OCI-LY3 (cell line): ENCODE results near the gene ASAP2.

Source experiments
- H2AFZ ChIP-seq: fragments of 200-600, 300-600 bp; shearing (Covaris generic); 2 replicates; pipeline ENCODE4 v1.6.0; 2014; ENCODE audit warnings: antibody characterized with exemption, low read depth, low read length
- H3K27ac ChIP-seq: fragments of 200-600, 300-600 bp; sonication (generic); 2 replicates; pipeline ENCODE4 v1.5.1; 2014; ENCODE audit warnings: mild to moderate bottlenecking, low read length, moderate library complexity, mixed read lengths
- H3K27me3 ChIP-seq: fragments of 200-600, 300-600 bp; sonication (generic); 2 replicates; pipeline ENCODE4 v1.6.1; 2014; ENCODE audit warnings: low read depth, low read length, mixed read lengths
- H3K36me3 ChIP-seq: fragments of 200-600, 300-600 bp; sonication (generic); replicated peaks from 2 replicates; pipeline ENCODE3; 2014; ENCODE audit warnings: low read depth, low read length, mixed read lengths
- H3K4me1 ChIP-seq: fragments of 300-600, 200-600 bp; sonication (generic); 2 replicates; pipeline ENCODE4 v1.6.1; 2014; ENCODE audit warnings: low read length, mixed read lengths
- H3K4me2 ChIP-seq: fragments of 200-600, 300-600 bp; sonication (generic); 2 replicates; pipeline ENCODE4 v1.6.1; 2014; ENCODE audit warnings: low read length, mixed read lengths
- H3K4me3 ChIP-seq: fragments of 300-600, 200-600 bp; sonication (generic); 2 replicates; pipeline ENCODE4 v1.5.1; 2014; ENCODE audit warnings: antibody characterized with exemption, mild to moderate bottlenecking, low read length, moderate library complexity
- H3K79me2 ChIP-seq: fragments of 300-600, 200-600 bp; shearing (Covaris generic); 2 replicates; pipeline ENCODE4 v1.6.1; 2014; ENCODE audit warnings: mild to moderate bottlenecking, low read length, mixed read lengths
- H3K9ac ChIP-seq: fragments of 300-600, 200-600 bp; shearing (Covaris generic); 2 replicates; pipeline ENCODE4 v1.6.0; 2014; ENCODE audit warnings: mild to moderate bottlenecking, low read length, moderate library complexity
- H3K9me3 ChIP-seq: fragments of 200-600, 300-600 bp; shearing (Covaris generic); 2 replicates; pipeline ENCODE4 v1.6.1; 2014; ENCODE audit warnings: low read length, mixed read lengths; ENCODE audit not compliant: insufficient read depth
- H4K20me1 ChIP-seq: fragments of 200-600, 300-600 bp; sonication (generic); 2 replicates; pipeline ENCODE4 v1.6.1; 2016; ENCODE audit warnings: low read length, mixed read lengths; ENCODE audit not compliant: insufficient read depth
- EZH2phosphoT487 ChIP-seq: fragments of 200-600 bp; shearing (Covaris generic); IDR thresholded peaks from 2 replicates; pipeline ENCODE4 v1.6.1; 2018; ENCODE audit warnings: antibody characterized with exemption, mixed run types, low read depth
- TF ChIP-seq, protein P1 (sequence below): fragments of 200-600, 300-600 bp; sonication (generic); IDR thresholded peaks from 2 replicates; pipeline ENCODE4 v1.5.1; 2014; ENCODE audit warnings: antibody characterized with exemption, low read length, low read depth

The ASAP2 gene

DNA sequence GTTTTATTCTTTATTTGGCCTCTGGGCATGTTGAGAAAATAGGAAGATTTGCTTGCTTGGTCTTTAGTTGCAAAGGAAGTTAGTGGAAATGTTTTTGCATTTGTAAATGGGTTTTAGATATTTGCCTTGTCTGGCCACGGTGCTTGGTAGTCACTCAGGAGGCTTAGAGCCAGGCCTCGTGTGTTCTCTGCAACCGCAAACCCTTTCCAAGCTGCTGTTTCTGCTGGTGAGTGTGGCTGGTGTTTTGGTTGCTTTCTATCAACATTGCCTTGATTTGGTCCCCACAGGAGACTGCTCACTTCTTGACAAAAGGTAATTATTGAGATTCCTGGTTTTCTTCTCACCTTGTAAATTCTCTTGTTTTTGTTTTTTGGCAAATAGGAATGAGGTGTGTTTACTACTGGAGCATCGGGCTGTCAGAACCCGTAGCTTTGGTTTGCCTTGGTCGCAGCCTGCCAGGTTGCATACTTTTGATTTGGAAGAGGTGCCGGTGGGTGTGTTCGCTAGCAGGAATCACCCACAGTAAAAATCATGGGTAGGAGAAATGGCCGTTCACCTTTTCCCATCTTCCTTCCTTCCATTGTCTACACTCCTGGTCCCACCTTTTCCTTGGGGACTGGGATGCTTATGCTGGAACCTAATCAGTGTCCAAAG lies 15.8 kb downstream of the ASAP2 start:
- TF ChIP-seq, protein P1, sequence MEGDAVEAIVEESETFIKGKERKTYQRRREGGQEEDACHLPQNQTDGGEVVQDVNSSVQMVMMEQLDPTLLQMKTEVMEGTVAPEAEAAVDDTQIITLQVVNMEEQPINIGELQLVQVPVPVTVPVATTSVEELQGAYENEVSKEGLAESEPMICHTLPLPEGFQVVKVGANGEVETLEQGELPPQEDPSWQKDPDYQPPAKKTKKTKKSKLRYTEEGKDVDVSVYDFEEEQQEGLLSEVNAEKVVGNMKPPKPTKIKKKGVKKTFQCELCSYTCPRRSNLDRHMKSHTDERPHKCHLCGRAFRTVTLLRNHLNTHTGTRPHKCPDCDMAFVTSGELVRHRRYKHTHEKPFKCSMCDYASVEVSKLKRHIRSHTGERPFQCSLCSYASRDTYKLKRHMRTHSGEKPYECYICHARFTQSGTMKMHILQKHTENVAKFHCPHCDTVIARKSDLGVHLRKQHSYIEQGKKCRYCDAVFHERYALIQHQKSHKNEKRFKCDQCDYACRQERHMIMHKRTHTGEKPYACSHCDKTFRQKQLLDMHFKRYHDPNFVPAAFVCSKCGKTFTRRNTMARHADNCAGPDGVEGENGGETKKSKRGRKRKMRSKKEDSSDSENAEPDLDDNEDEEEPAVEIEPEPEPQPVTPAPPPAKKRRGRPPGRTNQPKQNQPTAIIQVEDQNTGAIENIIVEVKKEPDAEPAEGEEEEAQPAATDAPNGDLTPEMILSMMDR, result no peak
- TF ChIP-seq EZH2phosphoT487, result no peak
- H3K4me3 ChIP-seq, result no peak overlapping the region
- no peaks in the 10 kb centered on the region for H3K79me2 ChIP-seq
- H3K27ac ChIP-seq, result no peak overlapping the region
- H4K20me1 ChIP-seq, result no peaks in the 10 kb centered on the region
- peaks cover 18% of the 10 kb centered on the region for H3K27me3 ChIP-seq
- H3K9ac ChIP-seq, result no peak overlapping the region
- no peaks in the 10 kb centered on the region for H3K4me1 ChIP-seq
- H3K4me2 ChIP-seq, result no peak overlapping the region
- no peak overlapping the region for H2AFZ ChIP-seq
- H3K36me3 ChIP-seq, result no peaks in the 10 kb centered on the region
- H3K9me3 ChIP-seq, result no peaks in the 10 kb centered on the region

DNA sequence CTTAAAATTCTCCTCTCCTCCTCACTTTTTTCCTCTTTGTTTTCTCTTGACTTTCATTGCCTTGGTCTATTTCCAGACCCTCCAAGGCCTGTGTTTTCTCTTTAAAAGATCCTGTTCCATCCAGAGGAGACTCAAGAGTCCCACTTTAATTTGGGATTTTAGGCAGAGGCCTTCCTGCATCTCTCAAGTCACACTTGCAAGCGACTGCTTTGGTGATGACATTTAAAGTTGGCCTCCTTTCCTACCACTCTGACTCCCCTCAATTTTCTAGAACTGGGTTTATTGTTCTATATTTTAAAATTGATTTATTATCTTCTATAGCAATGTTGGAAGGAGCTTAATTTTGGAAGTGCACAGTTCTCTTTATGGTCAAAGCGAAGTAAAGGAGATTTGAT lies 16.3 kb downstream of the ASAP2 start:
- H3K79me2 ChIP-seq, result no peaks in the 10 kb centered on the region

DNA sequence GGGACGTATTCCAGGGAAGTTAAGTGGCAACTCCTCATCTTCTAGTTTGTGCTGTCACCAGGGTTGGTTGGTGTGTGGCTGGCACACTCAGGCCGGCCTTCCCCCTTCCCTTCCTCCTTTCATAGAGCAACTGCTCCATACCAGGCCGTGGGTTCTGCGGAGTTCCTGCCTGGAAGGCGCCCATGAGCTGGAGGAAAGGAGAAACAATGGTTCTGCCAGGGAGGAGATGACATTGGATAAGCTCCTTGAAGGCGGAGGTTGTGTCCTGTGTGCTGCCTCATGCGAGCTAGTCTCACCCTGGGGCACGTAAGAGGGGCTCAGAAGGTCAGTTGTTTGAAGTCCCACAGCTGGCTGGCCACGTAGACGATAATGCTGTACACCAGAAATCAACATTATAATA lies 19.2 kb downstream of the ASAP2 start:
- H3K36me3 ChIP-seq, result no peaks in the 10 kb centered on the region
- H3K9ac ChIP-seq, result no peak overlapping the region
- H3K79me2 ChIP-seq, result no peaks in the 10 kb centered on the region
- no peak overlapping the region for H3K4me3 ChIP-seq
- H2AFZ ChIP-seq, result no peak overlapping the region
- no peaks in the 10 kb centered on the region for H3K4me1 ChIP-seq
- H3K4me2 ChIP-seq, result no peak overlapping the region
- TF ChIP-seq EZH2phosphoT487, result no peak
- TF ChIP-seq, protein P1, result no peak
- H3K27me3 ChIP-seq, result peaks cover 41% of the 10 kb centered on the region
- no peak overlapping the region for H3K27ac ChIP-seq
- H4K20me1 ChIP-seq, result no peaks in the 10 kb centered on the region
- H3K9me3 ChIP-seq, result no peaks in the 10 kb centered on the region

More for the DNA sequence above, 16.3 kb downstream of the ASAP2 start:
- H2AFZ ChIP-seq, result no peak overlapping the region
- H3K9me3 ChIP-seq, result no peaks in the 10 kb centered on the region
- H3K36me3 ChIP-seq, result no peaks in the 10 kb centered on the region
- no peak overlapping the region for H3K4me3 ChIP-seq
- no peak overlapping the region for H3K9ac ChIP-seq
- H4K20me1 ChIP-seq, result no peaks in the 10 kb centered on the region
- no peaks in the 10 kb centered on the region for H3K4me1 ChIP-seq
- TF ChIP-seq, protein P1, result no peak
- no peak for TF ChIP-seq EZH2phosphoT487
- H3K4me2 ChIP-seq, result no peak overlapping the region
- H3K27ac ChIP-seq, result no peak overlapping the region
- H3K27me3 ChIP-seq, result peaks cover 23% of the 10 kb centered on the region

DNA sequence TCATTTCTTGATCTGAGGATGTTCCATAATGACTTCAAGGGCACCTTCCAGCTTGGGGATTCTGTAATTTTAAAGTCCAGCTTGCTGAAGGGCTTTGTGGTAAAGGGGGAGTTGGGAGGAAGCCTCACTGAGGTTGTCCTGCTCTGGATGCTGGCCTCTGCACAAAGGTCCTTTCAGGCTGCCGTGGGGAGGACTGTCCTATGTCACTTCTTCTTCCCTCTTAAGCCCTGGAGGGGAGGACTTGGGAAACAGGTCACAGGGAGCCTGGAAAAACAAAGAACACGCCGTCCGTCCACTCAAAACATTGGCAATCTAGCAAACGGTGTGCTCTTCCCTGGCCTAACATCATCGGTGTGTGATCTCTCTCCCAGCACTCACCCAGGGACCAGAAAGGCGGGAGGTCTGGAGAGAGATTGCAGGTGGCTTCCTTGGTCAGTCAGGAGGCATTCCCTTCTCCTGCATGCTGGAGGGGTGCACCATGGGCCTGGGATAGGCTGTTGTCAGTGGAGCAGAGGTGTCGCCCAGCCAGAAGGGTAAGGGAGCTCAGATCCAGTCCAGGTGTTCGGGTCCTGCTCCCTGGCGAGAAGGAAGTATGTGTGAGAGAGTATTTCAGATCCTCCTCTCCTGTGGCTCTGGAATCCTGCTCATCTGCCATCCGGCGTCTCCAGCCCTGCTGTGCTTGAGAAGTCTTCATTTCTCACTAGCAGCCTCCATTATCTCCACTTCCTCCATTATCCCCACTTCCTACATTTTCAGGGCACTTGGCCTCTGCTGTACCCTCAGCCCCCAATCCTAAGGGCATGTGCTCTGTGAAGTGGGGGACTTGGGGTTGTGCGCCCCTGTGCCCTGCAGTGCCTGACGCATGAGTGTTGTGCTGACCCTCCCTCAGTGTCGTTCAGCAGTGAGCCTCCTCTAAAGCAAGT lies 20.1 kb downstream of the ASAP2 start:
- H2AFZ ChIP-seq, result no peak overlapping the region
- H3K27ac ChIP-seq, result no peak overlapping the region

More for the DNA sequence above, 20.1 kb downstream of the ASAP2 start:
- Histone ChIP-seq H3K36me3 (no peaks in the 10 kb centered on the region), H3K4me3 (no peak overlapping the region), H3K4me1 (no peaks in the 10 kb centered on the region), H3K27me3 (peaks cover 44% of the 10 kb centered on the region), H3K79me2 (no peaks in the 10 kb centered on the region), H3K9ac (no peak overlapping the region), H4K20me1 (no peaks in the 10 kb centered on the region), H3K9me3 (no peaks in the 10 kb centered on the region), H3K4me2 (no peak overlapping the region)
- TF ChIP-seq EZH2phosphoT487, result no peak
- TF ChIP-seq, protein P1, result no peak
